HG03378 (cell line): ENCODE results near the gene GLT1D1.
"Not testable (repeated sequence)": the region's sequence is repeated elsewhere in the genome, so short reads cannot be mapped to it uniquely, and the experiment has no call there.

Source experiments
- ATAC-seq: cut with Tn5 transposase; IDR thresholded peaks from one replicate; pipeline ENCODE4 v1.9.1; 2021; ENCODE audit warnings: mild to moderate bottlenecking, moderate library complexity; ENCODE audit not compliant: unreplicated experiment

GLT1D1 gene

GRCh38 chr12:128852885-128853599 is at the start of gene GLT1D1:
Gene GLT1D1 (plus strand): TSS chr12:128853478. CDS start chr12:128853582, 104 bp downstream.
- ATAC-seq: no peak

GRCh38 chr12:128803788-128804187 is 49.5 kb upstream of the GLT1D1 start:
- ATAC-seq: no peak

DNA sequence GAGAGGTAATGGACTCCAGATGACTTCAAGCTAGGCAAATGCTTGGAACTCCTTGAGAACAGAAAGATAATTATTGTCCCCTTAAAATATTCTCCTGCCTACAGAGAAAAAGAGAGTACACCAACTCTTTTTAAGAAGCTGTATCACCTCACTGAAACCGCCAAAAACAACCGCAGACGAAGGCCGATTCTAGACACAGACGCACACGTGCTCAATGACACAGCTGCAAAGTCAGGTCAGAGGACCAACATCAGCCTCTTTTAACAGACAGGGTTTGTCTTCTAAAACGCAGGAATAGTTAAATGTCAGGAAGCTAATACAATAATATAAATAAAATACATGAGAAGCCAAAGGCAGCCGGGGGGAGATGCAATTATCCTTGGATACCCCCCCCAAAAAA is 48.5 kb upstream of the GLT1D1 start:
- no peak for ATAC-seq

DNA sequence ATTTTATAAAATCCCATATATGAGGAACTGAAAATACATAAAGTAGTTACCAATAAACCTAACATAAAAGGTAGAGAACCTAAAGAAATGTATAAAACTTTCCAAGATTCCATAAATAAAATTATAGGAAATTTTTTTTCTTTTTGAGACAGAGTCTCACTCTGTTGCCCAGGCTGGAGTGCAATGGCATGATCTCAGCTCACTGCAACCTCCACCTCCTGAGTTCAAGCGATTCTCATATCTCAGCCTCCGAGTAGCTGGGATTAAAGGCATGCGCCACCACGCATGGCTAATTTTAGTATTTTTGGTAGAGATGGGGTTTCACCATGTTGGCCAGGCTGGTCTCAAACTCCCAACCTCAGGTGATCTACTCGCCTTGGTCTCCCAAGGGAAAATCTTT is 47.9 kb upstream of the GLT1D1 start:
- not testable (repeated sequence) for ATAC-seq

DNA sequence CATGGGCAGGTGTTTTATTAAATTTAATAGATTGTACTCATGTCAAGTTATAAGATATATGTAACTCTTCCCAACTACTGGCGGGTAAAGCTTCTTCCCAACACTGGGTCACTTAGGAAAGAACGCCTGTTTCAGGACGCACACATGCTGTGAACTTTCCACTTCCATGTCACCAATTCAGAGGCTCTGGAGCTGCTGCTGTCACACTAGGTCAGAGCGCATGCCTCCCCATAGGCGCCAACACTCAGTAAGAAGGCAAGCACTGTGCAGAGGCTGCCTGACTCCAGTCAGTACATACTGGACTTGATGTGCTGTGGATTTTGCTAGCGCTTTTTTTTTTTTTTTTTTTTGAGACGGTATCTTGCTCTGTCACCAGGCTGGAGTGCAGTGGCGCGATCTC is 46.7 kb upstream of the GLT1D1 start:
- no peak for ATAC-seq

DNA sequence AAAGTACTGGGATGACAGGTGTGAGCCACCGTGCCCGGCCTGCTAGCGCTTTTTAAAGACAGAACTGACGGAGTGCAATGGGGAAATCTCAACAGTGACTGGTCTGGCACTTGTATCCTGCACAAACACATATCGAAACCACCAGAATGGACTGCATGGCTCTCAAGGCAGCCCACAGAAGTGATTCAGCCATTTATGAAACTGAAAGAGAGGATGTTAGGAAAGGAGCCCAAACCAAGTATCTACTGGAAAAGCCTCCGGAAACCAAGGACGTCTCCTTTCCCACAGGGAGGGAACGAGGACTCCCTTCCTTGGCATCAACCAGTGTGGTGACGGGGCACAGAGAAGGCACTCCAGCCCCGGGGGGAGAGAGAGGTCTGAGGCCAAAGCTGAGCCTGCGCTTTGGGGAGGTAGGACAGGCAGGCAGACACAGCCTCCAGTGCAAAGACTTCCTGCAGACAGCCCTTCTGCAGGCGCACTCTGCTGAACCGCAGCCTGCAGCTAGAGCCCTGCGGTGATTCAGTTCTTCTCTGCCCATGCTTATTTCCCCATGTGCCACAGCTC is 46.0 kb upstream of the GLT1D1 start:
- ATAC-seq: no peak

DNA sequence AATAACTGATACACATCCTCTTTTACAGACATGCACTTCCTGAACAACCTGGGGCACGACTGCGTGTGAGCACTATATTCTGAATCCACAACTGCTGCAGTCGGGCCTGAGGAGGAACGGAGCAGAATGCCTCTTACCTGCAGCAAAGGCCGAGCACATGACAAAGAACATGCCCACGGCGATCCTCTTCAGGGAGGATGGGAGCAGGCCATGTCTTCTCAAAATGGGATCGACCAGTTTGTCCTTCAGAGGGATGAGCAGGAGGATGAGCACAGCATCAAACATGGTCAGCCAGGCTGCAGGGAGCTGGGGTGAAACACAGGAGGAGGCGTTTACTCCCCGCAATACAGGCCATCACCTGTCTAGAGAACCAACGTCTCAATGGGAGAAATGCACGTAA is 44.6 kb upstream of the GLT1D1 start:
- no peak for ATAC-seq

DNA sequence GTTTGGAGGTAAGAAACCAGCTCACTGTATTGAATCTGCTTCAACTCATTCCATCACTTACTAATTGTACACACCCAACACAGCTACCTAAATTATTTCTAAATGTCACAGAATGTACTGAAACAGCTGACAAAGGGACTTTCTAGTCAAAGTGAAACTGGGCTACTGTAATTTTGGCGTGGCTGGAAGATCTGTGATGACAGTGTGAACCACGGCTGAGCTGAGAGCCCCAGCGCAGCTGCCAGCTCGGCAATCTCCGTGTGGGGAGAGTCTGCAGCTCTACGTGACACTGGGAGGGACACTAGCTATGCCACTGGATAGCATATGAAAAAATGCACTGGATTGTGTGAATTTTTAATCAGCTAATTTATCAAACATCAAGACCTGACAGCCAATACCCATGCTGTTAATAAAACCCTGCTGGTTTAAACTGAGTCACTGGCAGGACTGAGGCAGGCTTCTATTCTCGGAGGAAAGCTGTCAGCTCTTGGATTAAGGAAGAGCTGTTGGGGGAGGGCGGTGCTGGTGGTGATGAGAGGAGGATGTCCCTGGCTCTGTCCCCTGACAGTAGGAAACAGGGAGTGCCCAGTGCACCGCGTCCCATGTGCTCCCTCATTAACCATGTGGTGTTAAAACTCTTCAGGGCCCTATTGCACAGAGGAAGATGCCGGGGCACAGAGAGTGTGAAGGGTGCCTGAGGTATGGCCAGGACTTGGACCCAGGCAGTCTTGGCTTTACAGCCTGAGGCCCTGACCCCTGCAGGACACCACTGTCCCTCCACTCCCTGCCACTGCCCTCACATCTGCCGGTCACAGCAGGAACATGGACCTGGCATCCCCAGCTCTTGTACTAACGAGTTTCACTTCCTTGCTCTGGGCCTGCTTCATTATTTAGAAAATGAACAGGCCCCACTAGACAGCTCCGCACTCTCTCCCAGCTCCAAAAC is 42.8 kb upstream of the GLT1D1 start:
- ATAC-seq: peak; percentile 92

- no peak for ATAC-seq
Observed at GRCh38 chr12:128811806-128812205, 41.5 kb upstream of the GLT1D1 start.

DNA sequence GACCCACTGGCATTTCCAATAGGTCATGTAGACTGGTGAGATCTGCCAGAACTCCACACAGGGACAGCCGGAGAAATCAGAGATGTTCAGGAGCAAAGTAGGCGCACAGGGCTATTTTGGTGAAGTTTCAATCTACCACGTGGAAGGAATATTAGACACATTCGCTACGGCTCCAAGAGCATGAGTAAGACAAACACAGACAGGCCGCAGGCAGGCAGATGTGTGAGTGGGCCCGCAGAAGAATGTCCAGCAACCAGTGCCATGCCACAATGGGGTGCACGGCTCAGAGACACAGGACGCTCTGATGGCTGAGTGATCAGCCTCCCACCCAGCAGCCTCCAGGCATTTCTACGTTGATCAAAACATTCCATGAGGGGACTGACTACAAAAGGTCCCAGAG is 39.9 kb upstream of the GLT1D1 start:
- ATAC-seq: no peak

- peak; percentile 27 for ATAC-seq
Observed at GRCh38 chr12:128813883-128814282, 39.4 kb upstream of the GLT1D1 start.

GRCh38 chr12:128814411-128815261 is 38.6 kb upstream of the GLT1D1 start:
- ATAC-seq: no peak

DNA sequence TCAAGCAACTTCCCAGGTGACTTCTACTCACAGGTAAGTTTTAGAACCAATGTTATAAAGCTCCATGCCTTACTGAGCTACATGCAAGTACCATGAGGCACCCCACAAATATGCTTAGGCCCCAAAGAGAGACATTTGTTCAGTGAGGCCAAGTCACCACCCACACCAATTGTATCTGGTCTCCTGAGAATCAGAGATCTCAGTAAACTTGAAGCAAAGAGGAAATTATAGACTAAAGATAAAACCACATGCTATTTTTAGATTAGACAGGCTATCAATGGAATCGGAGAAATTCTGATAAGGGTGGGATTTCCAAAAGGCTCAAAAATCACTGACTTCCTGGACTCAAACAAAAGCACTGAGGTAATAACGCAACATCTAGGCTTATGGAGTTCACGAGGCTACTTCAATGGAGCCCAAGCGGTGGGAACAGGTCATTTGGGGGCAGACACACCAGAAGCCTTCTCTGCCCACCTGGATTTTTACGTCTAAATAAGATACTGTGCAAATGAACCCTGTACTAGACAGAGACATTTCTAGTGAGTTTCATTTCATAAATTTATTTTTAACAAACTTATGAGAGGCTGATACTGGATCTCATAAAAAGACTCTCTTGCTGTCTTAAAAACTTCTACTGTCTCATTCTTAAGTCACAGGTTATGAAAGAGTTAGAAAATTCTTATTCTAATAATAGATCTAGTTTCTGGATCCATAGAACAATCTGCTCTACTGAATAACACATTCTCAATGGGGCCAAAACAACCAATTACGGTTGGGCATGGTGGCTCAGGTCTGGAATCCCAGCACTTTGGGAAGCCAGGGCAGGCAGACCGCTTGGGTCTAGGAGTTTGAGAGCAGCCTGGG is 37.3 kb upstream of the GLT1D1 start:
- ATAC-seq: no peak

DNA sequence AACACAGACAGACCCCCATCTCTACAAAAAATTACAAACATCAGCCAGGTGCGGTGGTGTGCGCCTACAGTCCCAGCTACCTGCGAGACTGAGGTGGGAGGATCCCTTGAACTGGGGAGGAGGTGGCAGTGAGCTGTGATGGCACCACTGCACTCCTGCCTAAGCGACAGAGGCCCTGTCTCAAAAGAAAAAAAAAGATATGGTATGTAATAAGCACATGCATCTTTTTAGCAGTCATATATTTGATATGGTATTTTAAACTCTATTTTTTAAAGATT is 36.7 kb upstream of the GLT1D1 start:
- ATAC-seq: no peak

DNA sequence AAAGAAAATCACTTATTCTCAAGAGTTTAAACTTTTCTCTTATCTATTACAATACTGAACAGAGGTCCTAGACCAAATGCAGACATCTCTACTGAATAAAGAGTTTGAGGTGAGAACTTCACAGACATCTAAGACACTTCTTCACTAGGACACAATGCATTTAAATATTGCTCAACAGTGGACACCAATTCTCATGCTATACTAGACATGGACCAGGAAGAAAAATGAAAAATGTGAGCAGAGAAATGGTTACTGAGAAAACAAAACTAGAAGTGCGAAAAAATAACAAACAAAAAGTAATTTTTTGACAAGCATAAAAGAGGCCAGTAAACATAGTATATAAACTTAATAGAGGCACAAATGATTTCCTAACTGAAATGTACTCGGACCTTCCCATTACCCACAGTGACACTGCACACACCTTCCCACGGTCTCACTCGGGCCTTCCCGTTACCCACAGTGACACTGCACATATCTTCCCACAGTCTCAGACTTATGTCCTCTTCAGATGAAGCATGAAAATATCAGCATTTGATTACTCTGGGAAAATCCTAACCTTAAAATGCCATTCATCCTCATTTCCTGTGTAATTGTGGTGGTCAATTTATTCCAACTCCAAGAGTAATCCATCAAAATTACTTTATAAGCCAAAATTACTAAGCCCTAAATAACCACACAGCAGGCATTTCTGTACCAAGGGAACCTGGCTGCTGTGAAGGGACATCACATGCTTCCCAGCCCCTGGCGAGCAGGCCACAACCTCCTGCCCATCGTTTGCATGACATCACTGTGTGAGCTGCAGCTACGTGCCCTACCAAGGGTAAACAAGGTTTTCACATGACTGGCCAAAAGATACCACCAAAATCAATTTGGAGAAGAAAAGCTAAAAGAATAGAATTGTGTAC is 35.9 kb upstream of the GLT1D1 start:
- peak; percentile 37 for ATAC-seq

DNA sequence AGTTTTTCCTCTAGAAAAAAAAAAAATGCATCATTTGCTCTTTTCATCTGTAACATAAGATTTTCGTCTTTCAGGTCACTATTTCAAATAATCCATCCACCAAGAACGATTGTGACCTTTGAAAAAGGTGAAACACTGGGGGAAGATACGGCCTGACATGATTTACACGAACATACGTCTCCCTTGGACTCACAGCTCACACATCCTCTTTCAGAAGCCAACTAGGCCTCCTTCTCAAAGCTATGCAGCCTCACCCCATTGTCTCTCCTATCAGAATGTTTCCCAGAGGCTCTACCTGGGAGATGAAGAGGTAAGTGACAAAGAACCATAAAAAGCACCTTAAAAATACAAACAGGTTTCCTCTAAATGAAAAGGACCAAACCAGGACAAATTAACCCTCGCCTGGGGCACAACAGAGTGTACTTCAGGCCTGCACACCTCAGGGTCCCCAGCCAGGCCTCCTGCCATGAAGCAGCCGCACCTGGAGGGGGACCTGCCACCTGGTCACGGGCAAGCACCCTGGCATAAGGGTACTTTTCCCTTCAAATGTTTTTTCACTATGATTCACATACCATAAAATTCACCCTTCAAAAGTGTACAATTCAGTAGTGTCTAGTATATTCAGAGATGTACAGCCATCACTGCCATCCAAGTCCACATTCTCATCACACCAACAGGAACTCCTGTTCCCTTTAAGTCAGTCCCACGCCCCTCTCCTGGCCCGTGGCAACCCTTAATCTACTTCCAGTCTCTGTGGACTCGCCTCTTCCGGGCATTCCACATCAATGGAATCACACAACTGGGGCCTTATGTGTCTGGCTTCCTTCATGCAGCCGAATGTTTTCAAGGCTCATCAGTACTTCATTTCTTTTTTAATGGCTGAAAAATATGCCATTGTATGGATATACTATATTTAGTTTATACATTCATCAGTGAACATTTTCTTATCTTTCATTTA is 34.9 kb upstream of the GLT1D1 start:
- peak; percentile 35 for ATAC-seq

GRCh38 chr12:128819293-128820144 is 33.8 kb upstream of the GLT1D1 start:
- no peak for ATAC-seq
